Measurements from ENCODE around the gene DNAH10. TPM values are rescaled to one million over a fixed set of nuclear protein-coding genes. Genes with fewer than 3 reads are reported as not detected.

DNAH10 gene
- polyA plus RNA-seq, 4 donors = 4.1 to 7.3 (median 5.3) TPM

GRCh38 chr12:123743002-123743401 lies 19.1 kb upstream of the DNAH10 start:
- no peak for DNase-seq (ENCODE audit: low read depth in 4 of 4, low spot score in 2 of 4)

DNA sequence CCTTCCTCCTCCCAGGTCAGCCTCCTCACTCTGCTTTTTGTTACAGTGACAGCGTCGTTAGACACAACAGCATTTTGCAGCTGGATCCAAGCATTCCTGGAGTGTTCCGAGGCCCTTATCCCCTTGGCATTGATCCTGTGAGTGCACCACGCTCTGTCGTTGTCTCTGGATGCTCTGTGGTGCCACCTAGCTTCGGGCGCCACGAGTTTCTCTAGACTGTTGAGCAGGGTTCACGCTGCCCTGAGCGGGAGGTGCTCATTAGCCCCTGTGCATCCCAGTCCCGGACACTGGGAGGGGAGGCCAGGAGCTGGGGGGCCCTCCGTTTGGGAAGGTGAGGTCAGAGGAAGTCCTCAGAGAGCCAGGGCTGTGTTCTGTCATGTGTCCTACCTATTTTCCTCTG lies 17.3 kb upstream of the DNAH10 start:
- DNase-seq (ENCODE audit: low read depth in 4 of 4, low spot score in 2 of 4) = no peak

DNA sequence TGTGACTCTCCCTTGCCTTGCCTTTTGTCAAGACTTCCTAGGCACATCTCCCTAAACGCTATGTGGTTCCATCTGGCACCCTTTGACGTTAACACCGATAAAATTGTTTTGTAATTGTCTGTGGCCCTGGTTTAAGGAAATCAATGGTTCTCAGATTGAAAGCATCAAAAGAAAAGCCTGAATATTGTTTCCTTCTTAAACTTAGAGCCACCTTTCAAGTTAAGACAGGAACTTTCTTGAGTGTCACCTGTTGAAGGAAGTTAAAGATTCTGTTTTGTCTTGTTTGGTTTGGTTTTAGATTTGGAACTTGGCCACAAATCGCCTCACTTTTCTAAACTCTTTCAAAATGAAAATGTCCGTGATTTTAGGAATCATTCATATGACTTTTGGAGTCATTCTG lies 14.8 kb upstream of the DNAH10 start:
- no peak for DNase-seq (ENCODE audit: low read depth in 4 of 4, low spot score in 2 of 4)

- DNase-seq (ENCODE audit: low read depth in 4 of 4, low spot score in 2 of 4) = no peak
Observed at GRCh38 chr12:123748161-123748560, 13.9 kb upstream of the DNAH10 start.

DNA sequence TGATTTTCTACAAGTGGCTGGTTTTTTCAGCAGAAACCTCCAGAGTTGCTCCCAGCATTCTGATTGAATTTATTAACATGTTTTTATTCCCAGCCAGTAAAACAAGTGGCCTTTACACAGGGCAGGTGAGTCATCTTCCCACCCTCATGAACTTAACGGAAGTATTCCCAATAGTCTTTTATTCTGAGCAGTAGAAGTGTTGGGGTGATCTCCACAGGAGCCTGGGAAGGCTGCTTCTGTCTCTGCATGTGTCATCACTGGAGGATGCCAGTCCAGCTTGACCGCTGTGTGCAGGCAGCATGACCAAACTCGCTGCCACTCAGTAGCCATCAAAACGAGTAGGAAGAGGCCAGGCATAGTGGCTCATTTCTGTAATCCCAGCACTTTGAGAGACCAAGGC lies 13.4 kb upstream of the DNAH10 start:
- DNase-seq (ENCODE audit: low read depth in 4 of 4, low spot score in 2 of 4) = no peak

GRCh38 chr12:123749355-123749754 lies 12.7 kb upstream of the DNAH10 start:
- DNase-seq (ENCODE audit: low read depth in 4 of 4, low spot score in 2 of 4) = no peak

- no peak for DNase-seq (ENCODE audit: low read depth in 4 of 4, low spot score in 2 of 4)
Observed at GRCh38 chr12:123750159-123750656, 11.9 kb upstream of the DNAH10 start.

GRCh38 chr12:123752046-123752445 lies 10.1 kb upstream of the DNAH10 start:
- no peak for DNase-seq (ENCODE audit: low read depth in 4 of 4, low spot score in 2 of 4)

DNA sequence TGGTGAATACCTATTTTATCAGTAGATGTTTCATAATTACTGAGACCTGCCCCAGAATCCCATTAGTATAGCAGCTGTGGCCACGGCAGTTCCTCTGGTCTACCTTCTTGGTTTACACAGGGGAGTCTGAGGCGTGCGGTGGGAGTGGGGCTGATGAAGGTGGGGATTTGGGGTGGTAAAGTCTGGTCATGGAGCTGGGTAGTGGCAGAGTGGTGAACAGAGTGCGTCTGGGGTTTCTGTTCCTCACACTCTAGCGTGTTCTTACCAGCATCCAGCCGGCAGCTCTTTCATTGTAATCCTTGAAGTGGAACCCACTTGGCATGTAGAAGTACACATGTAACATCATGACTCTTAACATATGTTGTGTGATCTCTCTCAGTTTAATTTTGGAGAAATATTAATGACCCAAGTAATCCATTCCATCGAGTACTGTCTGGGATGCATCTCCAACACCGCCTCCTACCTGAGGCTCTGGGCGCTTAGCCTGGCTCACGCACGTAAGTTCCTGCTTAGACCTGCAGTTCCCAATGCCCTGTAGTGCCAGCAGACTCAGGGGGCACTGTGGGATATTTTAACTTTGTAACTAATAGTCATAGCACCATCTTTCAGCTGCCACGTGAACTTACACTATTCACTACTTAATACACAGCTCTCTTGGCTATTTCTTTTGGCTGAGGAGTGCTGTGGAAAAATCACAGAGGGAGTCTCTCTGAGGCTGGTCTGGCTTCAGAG lies 7.9 kb upstream of the DNAH10 start:
- no peak for DNase-seq (ENCODE audit: low read depth in 4 of 4, low spot score in 2 of 4)

DNA sequence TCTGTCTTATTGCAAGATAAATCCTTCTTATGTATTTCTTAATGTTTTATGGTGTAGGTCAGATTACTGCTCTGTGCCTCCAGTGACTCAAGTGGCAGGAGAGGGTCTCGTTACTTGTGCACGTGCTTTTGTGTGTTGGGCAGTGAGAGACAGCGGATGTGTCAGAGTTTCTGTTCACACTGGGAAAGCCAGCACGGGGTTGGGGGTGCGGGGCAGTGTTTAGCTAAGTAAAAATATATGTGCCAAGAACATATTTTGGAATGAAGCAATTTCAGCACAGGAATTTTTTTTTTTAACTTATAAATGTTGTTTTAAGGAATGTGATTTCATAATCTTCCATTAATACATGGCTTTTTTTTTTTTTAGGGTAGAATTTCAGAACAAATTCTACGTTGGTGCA lies 4.5 kb upstream of the DNAH10 start:
- DNase-seq (ENCODE audit: low read depth in 4 of 4, low spot score in 2 of 4) = no peak

DNA sequence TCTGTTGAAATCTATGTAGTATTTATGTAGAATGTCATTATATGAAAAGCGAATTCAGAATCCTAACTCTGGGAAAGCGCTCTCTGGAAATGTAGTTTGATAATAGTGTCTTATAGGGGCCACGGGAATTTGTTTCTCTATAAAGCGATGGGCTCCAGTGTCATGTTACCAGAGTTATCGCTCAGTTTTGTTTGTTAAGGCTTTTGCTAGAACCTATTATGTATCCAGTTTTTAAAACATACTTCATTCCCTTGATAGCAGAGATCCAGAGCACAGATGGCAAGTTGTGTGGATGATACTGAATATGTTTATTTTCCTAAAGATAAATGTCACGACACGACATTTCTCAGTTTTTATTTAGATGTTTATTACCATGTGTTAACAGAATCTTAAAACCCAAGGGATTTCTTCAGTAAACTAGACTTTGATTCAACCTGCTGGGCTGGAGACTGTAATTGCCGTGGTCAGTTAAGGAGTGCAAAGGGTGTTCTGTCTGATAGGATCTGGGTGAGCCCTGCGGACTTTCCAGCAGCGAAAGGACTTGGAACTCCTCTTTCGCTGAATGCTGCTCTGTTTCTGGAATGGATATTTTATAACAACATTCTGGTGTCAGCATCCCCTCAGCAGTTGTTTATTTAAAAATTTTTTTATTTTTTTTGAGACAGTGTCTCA lies 1.7 kb upstream of the DNAH10 start:
- no peak for DNase-seq (ENCODE audit: low read depth in 4 of 4, low spot score in 2 of 4)

DNA sequence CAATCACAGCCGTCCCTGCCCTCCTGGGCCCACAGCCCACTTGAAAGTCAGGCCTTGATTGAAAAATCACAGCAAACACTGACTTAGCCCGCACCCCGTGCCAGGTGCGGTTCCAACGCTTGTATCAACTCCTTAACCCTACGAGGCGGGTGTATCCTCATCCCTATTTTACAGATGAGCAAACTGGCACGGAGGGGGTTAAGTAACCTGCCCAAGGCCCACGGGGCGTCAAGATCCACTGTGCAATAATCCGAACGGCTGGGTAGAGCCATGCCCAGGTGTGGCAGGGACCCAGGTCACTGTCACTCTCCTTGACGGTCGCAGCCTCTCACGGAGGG lies 583 bp downstream of the DNAH10 start:
- no peak for DNase-seq (ENCODE audit: low read depth in 4 of 4, low spot score in 2 of 4)

GRCh38 chr12:123763093-123763492 lies 992 bp downstream of the DNAH10 start:
- DNase-seq (ENCODE audit: low read depth in 4 of 4, low spot score in 2 of 4) = no peak

GRCh38 chr12:123764109-123764508 lies 2.0 kb downstream of the DNAH10 start:
- DNase-seq (ENCODE audit: low read depth in 4 of 4, low spot score in 2 of 4) = no peak

DNA sequence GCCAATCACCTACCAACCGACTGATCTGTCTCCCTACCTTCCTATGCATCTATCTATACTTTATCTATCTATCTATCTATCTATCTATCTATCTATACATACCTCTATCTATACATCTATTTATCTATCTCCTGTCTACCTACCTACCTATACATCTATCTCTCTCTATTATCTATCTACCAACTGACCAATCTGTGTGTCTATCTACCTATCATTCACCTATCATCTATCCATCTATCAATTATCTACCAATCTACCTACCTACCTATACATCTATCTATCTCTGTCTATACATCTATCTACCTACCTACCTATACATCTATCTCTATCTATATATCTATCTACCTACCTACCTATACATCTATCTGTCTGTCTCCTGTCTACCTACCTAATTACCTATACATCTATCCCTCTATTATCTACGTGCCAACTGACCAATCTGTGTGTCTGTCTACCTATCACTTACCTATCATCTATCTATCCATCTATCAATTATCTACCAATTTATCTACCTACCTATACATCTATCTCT lies 3.5 kb downstream of the DNAH10 start:
- DNase-seq (ENCODE audit: low read depth in 4 of 4, low spot score in 2 of 4) = no peak

- DNase-seq (ENCODE audit: low read depth in 4 of 4, low spot score in 2 of 4) = no peak
Observed at GRCh38 chr12:123767613-123768012, 5.5 kb downstream of the DNAH10 start.

DNA sequence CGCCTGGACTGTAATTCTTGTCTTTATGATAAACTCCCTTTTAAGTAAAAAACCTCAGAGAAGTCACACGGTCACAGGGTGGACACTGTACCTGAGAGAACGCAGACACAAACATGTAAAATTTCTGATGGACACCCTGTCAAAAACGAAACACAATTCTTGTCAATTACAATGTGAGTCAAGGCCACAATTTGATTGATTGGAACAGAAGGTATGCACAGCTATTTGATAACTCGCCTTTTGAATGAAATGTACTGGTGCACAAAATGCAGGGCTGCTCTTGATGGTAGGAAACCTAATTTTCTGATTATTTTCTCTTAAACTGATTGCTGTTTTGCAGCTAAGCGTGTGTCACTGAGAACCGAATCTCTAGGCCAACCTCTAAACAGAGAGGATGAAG lies 9.2 kb downstream of the DNAH10 start:
- DNase-seq (ENCODE audit: low read depth in 4 of 4, low spot score in 2 of 4) = no peak

- DNase-seq (ENCODE audit: low read depth in 4 of 4, low spot score in 2 of 4) = no peak
Observed at GRCh38 chr12:123772074-123772473, 10.0 kb downstream of the DNAH10 start.

DNA sequence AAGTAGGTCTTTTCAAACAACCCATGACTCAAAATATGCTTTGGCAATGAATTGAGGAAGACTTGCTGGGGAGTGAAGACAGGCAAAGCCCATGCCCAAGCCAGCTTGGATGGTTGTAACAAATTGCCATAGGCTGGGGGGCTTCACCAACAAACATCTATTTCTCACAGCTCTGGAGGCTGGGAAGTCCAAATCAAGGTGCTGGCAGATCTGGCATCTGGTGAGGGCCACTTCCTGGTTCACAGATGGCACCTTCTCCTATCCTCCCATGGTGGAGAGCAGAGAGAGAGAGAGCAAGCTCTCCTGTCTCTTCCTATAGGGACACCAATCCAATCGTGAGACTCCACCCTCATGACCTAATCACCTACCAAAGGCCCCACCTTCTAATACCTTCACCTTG lies 11.3 kb downstream of the DNAH10 start:
- no peak for DNase-seq (ENCODE audit: low read depth in 4 of 4, low spot score in 2 of 4)

GRCh38 chr12:123779551-123779950 lies 17.4 kb downstream of the DNAH10 start:
- no peak for DNase-seq (ENCODE audit: low read depth in 4 of 4, low spot score in 2 of 4)

GRCh38 chr12:123782997-123783792 lies 21.1 kb downstream of the DNAH10 start:
- DNase-seq (ENCODE audit: low read depth in 4 of 4, low spot score in 2 of 4) = no peak
